ENCODE data around the gene DLL3.

GRCh38 chr19:39502640-39503417 lies 4.1 kb downstream of the DLL3 start:
- TF ChIP-seq CTCF (IDR thresholded peaks at IDR 0.05) (peak; percentile 31 to 71 (median 57)), POLR2A (IDR thresholded peaks at IDR 0.05) (no peak)
